Endometrium (tissue), 2 donors: ENCODE results near the gene KCNJ5.

ENCODE experiments used
- FAIRE-seq: peaks from 2 replicates; lab custom pipeline; 2012; peaks lifted over from hg19 to GRCh38; lab: Jason Lieb, UNC
- donor health status: control.
- donor health status: control.

The KCNJ5 gene

GRCh38 chr11:128956401-128957201 is 65.4 kb downstream of the KCNJ5 start:
- peak; percentile 86 for FAIRE-seq

- no peak for FAIRE-seq
Observed at GRCh38 chr11:128957202-128957482, 66.0 kb downstream of the KCNJ5 start.

DNA sequence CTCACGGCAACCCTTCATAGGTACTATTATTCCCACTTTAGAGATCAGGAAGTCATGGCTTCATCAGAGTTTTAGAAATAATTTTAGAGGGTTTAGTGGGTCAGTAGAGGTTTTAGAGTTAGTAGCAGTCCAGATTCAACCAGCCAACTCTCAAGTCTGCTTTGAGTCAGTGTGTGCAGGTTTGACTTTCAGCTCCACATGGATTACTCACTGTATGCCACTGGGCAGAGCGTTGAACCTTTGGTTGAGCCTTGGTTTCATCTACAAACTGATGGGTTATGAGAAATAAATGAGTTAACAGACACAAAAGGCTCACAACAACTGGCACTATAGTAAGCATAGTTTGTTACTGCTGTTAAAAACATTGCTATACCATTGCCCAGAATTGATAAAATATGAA is 70.5 kb downstream of the KCNJ5 start:
- FAIRE-seq, result no peak

- FAIRE-seq, result no peak
Observed at GRCh38 chr11:128962896-128963295, 71.7 kb downstream of the KCNJ5 start.

GRCh38 chr11:128963744-128964325 is 72.7 kb downstream of the KCNJ5 start:
- no peak for FAIRE-seq

- FAIRE-seq, result no peak
Observed at GRCh38 chr11:128964463-128964930, 73.3 kb downstream of the KCNJ5 start.

DNA sequence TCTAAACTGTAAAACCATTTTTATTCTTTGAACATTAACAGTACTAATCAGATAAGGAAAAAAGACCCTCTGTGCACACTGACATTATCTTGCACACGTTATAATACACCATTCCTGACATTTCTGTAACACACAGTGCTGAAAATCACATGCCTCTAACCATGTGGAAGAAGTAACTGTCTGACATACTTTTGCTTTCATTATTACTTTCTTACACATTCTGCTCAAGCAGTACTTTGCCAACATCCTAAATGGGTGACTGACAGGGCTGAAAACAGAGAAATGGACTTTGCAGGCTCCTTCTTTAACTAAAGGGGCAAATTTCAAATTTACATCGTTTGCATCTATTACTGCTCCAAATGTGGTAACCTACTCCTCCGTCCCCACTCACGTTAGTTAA is 74.3 kb downstream of the KCNJ5 start:
- no peak for FAIRE-seq

DNA sequence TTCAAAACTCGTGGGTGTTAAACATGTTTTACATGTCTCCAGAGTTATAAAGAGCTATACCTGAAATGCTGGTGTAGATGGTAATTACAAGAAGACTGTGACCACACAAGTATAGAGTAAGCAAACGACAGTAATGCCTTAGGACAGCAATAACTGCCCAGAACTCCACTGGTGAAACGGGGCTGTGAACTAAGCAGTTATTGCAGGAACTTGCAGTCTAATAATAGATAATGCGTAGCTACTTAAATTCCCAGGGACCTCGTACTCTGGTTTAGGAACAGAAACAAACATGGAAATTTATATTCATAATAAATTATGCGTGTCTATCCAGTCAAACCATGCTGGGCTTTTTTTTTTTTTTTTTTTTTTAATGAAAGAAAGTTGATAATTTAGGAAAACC is 76.4 kb downstream of the KCNJ5 start:
- FAIRE-seq, result no peak

DNA sequence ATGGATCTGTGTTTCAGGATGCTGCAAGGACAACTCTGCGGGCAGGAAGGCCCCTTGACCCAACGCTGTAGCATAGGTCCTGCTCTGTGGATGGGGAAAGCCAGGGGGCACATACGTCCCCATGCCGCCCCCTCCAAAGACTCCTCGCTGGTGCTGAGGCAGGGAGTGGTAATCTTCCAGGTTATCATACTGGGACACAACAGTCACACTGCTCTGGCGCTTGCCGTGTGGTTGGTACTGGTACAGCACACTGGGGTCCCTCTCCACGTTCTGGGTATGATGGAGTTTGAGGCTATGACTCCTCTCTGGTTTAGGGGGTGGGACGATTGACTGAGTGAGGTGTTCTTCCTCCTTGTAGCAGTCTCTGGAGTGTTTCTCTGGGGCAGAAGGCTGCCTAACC is 77.8 kb downstream of the KCNJ5 start:
- FAIRE-seq, result no peak
